Liver (tissue), 10 donors: ENCODE measurements around the gene SPRN. TPM values are rescaled to one million over a fixed set of nuclear protein-coding genes. Genes with fewer than 3 reads are reported as not detected.
A peak's percentile ranks its signal among the peaks of the same experiment; 100 is the strongest.

Experiments used
- DNase-seq: peaks from one replicate; pipeline ENCODE4 v3.0.0-alpha.2; 2017; ENCODE audit warnings: low spot score
- H3K27ac ChIP-seq, 2 donors: one replicate each; pipeline ENCODE4 v1.7.0; 2013; ENCODE audit warnings: inconsistent platforms in 2 of 2, low read length in 2 of 2, control low read depth in 1 of 2, low read depth in 1 of 2, mild to moderate bottlenecking in 1 of 2
- H3K27me3 ChIP-seq, 4 donors: one replicate each; pipeline versions ENCODE4 v1.6.1 to v1.7.0; 2013; ENCODE audit warnings: low read length in 3 of 4, inconsistent platforms in 1 of 4, mild to moderate bottlenecking in 1 of 4, moderate library complexity in 1 of 4; ENCODE audit not compliant: control insufficient read depth in 4 of 4, insufficient read depth in 4 of 4
- H3K36me3 ChIP-seq, 4 donors: one replicate each; pipeline versions ENCODE4 v1.6.1 to v1.7.0; 2013; ENCODE audit warnings: low read length in 3 of 4, mild to moderate bottlenecking in 3 of 4, low read depth in 1 of 4, moderate library complexity in 1 of 4; ENCODE audit not compliant: control insufficient read depth in 4 of 4, insufficient read depth in 3 of 4
- H3K4me1 ChIP-seq, 4 donors: one replicate each; pipeline versions ENCODE4 v1.6.1 to v1.7.0; 2013; ENCODE audit warnings: low read length in 3 of 4, mild to moderate bottlenecking in 3 of 4, moderate library complexity in 1 of 4; ENCODE audit not compliant: control insufficient read depth in 4 of 4, insufficient read depth in 4 of 4
- H3K4me3 ChIP-seq, 3 donors: one replicate each; pipeline versions ENCODE4 v1.6.1 to v1.7.0; 2013; ENCODE audit warnings: low read length in 3 of 3, control low read depth in 1 of 3, low read depth in 1 of 3, mild to moderate bottlenecking in 1 of 3
- H3K9ac ChIP-seq, 2 donors: one replicate each; pipeline ENCODE4 v1.7.0; 2013; ENCODE audit warnings: low read length in 2 of 2, mild to moderate bottlenecking in 2 of 2, moderate library complexity in 2 of 2, control low read depth in 1 of 2, low read depth in 1 of 2
- H3K9me3 ChIP-seq, 4 donors: one replicate each; pipeline versions ENCODE4 v1.6.1 to v1.7.0; 2013; ENCODE audit warnings: low read length in 3 of 4; ENCODE audit not compliant: control insufficient read depth in 4 of 4
- ATF3 ChIP-seq: IDR thresholded peaks from 2 replicates; pipeline ENCODE4 v1.6.1; 2016; ENCODE audit warnings: antibody characterized with exemption
- CTCF ChIP-seq: fragments of 150-350 bp; IDR thresholded peaks from 2 replicates; pipeline ENCODE4 v1.5.1; 2017; ENCODE audit warnings: improper control_type of control experiment, low read depth, low read length; ENCODE audit not compliant: missing input control
- EGR1 ChIP-seq, 2 donors: IDR thresholded peaks; 2 replicates each; pipeline ENCODE4 v1.6.1; 2016 to 2018; ENCODE audit warnings: antibody characterized with exemption in 2 of 2, low read depth in 2 of 2
- GABPA ChIP-seq, 2 donors: IDR thresholded peaks in 1 of 2; conservative IDR thresholded peaks in 1 of 2; 2 replicates each; pipeline ENCODE4 v1.6.1; 2016; ENCODE audit warnings: antibody characterized with exemption in 2 of 2, mild to moderate bottlenecking in 1 of 2, moderate library complexity in 1 of 2
- HNF4A ChIP-seq, 2 donors: conservative IDR thresholded peaks; 2 replicates each; pipeline ENCODE4 v1.6.1; 2016; ENCODE audit warnings: antibody characterized with exemption in 2 of 2, mild to moderate bottlenecking in 2 of 2
- MAX ChIP-seq: IDR thresholded peaks from 2 replicates; pipeline ENCODE4 v1.6.1; 2016; ENCODE audit warnings: antibody characterized with exemption
- NR2F2 ChIP-seq: IDR thresholded peaks from 2 replicates; pipeline ENCODE4 v1.6.1; 2016; ENCODE audit warnings: antibody characterized with exemption
- RAD21 ChIP-seq, 2 donors: IDR thresholded peaks; 2 replicates each; pipeline ENCODE4 v1.6.1; 2016; ENCODE audit warnings: antibody characterized with exemption in 2 of 2, mild to moderate bottlenecking in 2 of 2
- RXRA ChIP-seq, 2 donors: IDR thresholded peaks; 2 replicates each; pipeline ENCODE4 v1.6.1; 2017 to 2018; ENCODE audit warnings: antibody characterized with exemption in 2 of 2, mild to moderate bottlenecking in 1 of 2
- SP1 ChIP-seq: IDR thresholded peaks from 2 replicates; pipeline ENCODE4 v1.6.1; 2018; ENCODE audit warnings: antibody characterized with exemption, mild to moderate bottlenecking
- YY1 ChIP-seq: IDR thresholded peaks from 2 replicates; pipeline ENCODE4 v1.6.1; 2016; ENCODE audit warnings: antibody characterized with exemption, mild to moderate bottlenecking
- ZBTB33 ChIP-seq: IDR thresholded peaks from 2 replicates; pipeline ENCODE4 v1.6.1; 2016; ENCODE audit warnings: antibody characterized with exemption
- WGBS: extraction: QIAGEN DNeasy Blood & Tissue Kit; methylation state at CpG from one replicate; pipeline ENCODE4 v1.1.7; 2013; 5-methylcytosine and 5-hydroxymethylcytosine counted together
- polyA plus RNA-seq, 2 donors: library from polyadenylated mRNA; stranded (reverse) in 1 of 2; unstranded in 1 of 2; fragments of 200-250 nt in 1 of 2; fragments of >200 nt in 1 of 2; fragmentation: Nextera tagmentation in 1 of 2; extraction: Ambion mirVana in 1 of 2; gene quantifications; one replicate each; pipeline versions ENCODE4 v1.2.1 to v1.2.3, GENCODE V29; 2013 to 2015
- small RNA-seq: library from RNA; depleted of rRNA; stranded (forward); fragments of <200 nt; gene quantifications from one replicate; pipeline ENCODE3, GENCODE V24; 2014
- total RNA-seq, 2 donors: library from RNA; depleted of rRNA; stranded (reverse); fragments of >200 nt; gene quantifications; one replicate each; pipeline ENCODE4 v1.2.3, GENCODE V29; 2014
- donor health status: healthy.
- donor health status: healthy.
- donor health status: healthy.
- donor health status: healthy.
- donor health status: healthy.

The SPRN gene
- total and polyA plus RNA-seq, 4 donors: 1.3 to 36.4 TPM; not detected in 2

GRCh38 chr10:133372507-133372906 lies 51.9 kb downstream of the SPRN start:
- H3K4me3 ChIP-seq: peak overlapping the region; percentile 42 to 92 (median 70)
- H3K4me1 ChIP-seq: peaks cover 10 to 54% (median 34%) of the 10 kb centered on the region in 4 donors
- H3K36me3 ChIP-seq: peaks cover 15 to 25% (median 22%) of the 10 kb centered on the region in 4 donors
- H3K9ac ChIP-seq: peak overlapping the region in 1 of 2 donors; percentile 19
- DNase-seq: no peak
- no peaks in the 10 kb centered on the region for H3K27me3 ChIP-seq
- TF ChIP-seq GABPA (IDR thresholded peaks at IDR 0.05 in 1 of 2, conservative IDR thresholded peaks at IDR 0.05 in 1 of 2) (no peak), ZBTB33 (no peak), MAX (no peak), SP1 (no peak), CTCF (no peak), RXRA (IDR thresholded peaks at IDR 0.05) (no peak), ATF3 (no peak), EGR1 (IDR thresholded peaks at IDR 0.05; ENCODE audit: low read depth in 2 of 2) (no peak), RAD21 (IDR thresholded peaks at IDR 0.05) (no peak), YY1 (no peak), NR2F2 (no peak), HNF4A (conservative IDR thresholded peaks at IDR 0.05) (no peak)
- H3K27ac ChIP-seq: peak overlapping the region in 1 of 2 donors; percentile 6
- 22% methylated on average over 20 of the region's 20 CpGs for WGBS
- no peaks in the 10 kb centered on the region for H3K9me3 ChIP-seq

Small RNAs within 50 kb of the gene (small RNA-seq; reads per million reads assigned to genes)
- gene AL360181.4 (not detected), gene MIR3944 (0.11 reads per million)

Other genes starting within 250 kb of the SPRN start
- gene UTF1, start 194.4 kb downstream of the SPRN start, total RNA-seq: not detected
- gene UTF1, start 194.4 kb downstream of the SPRN start, polyA plus RNA-seq: not detected
- under 1 TPM; 0.05 to 0.25 TPM for gene VENTX, start 186.8 kb downstream of the SPRN start, total RNA-seq
- under 1 TPM; 0.06 to 0.13 TPM for gene VENTX, start 186.8 kb downstream of the SPRN start, polyA plus RNA-seq
- gene ADAM8, start 147.8 kb downstream of the SPRN start, total RNA-seq: 1 to 10 TPM; 5.4 to 6.9 TPM
- gene ADAM8, start 147.8 kb downstream of the SPRN start, polyA plus RNA-seq: 1 to 10 TPM; 1.3 to 2.0 TPM
- gene TUBGCP2, start 115.8 kb downstream of the SPRN start, total RNA-seq: 10 to 100 TPM; 29.6 to 32.4 TPM
- gene TUBGCP2, start 115.8 kb downstream of the SPRN start, polyA plus RNA-seq: 10 to 100 TPM; 18.8 to 25.6 TPM
- gene ZNF511, start 115.7 kb downstream of the SPRN start, total RNA-seq: 10 to 100 TPM; 13.7 to 31.3 TPM
- 10 to 100 TPM; 17.0 to 31.8 TPM for gene ZNF511, start 115.7 kb downstream of the SPRN start, polyA plus RNA-seq
- gene CALY, start 87.7 kb downstream of the SPRN start, total RNA-seq: not detected
- under 1 TPM in 1 of 2 donors, not detected in 1; 0.07 TPM for gene CALY, start 87.7 kb downstream of the SPRN start, polyA plus RNA-seq
- gene PRAP1, start 77.3 kb downstream of the SPRN start, total RNA-seq: 100 to 1,000 TPM in 1 of 2 donors, 10 to 100 TPM in 1; 60.8 to 174 TPM
- 100 to 1,000 TPM; 315 to 426 TPM for gene PRAP1, start 77.3 kb downstream of the SPRN start, polyA plus RNA-seq
- gene FUOM, start 66.6 kb downstream of the SPRN start, total RNA-seq: 10 to 100 TPM; 24.3 to 67.6 TPM
- 100 to 1,000 TPM; 124 to 194 TPM for gene FUOM, start 66.6 kb downstream of the SPRN start, polyA plus RNA-seq
- 100 to 1,000 TPM in 1 of 2 donors, 10 to 100 TPM in 1; 41.5 to 214 TPM for gene ECHS1, start 51.3 kb downstream of the SPRN start, total RNA-seq
- gene ECHS1, start 51.3 kb downstream of the SPRN start, polyA plus RNA-seq: 100 to 1,000 TPM; 493 to 849 TPM
- gene PAOX, start 45.4 kb downstream of the SPRN start, total RNA-seq: 10 to 100 TPM in 1 of 2 donors, 1 to 10 TPM in 1; 4.8 to 17.5 TPM
- gene PAOX, start 45.4 kb downstream of the SPRN start, polyA plus RNA-seq: 10 to 100 TPM in 1 of 2 donors, 1 to 10 TPM in 1; 9.1 to 17.8 TPM
- 10 to 100 TPM; 19.4 to 43.1 TPM for gene MTG1, start 30.5 kb downstream of the SPRN start, total RNA-seq
- gene MTG1, start 30.5 kb downstream of the SPRN start, polyA plus RNA-seq: 10 to 100 TPM; 33.2 to 70.6 TPM
- gene SCART1, start 29.3 kb upstream of the SPRN start, total RNA-seq: 1 to 10 TPM; 1.0 to 1.1 TPM
- under 1 TPM; 0.32 to 0.35 TPM for gene SCART1, start 29.3 kb upstream of the SPRN start, polyA plus RNA-seq
- gene CYP2E1, start 102.7 kb upstream of the SPRN start, total RNA-seq: 1,000 to 10,000 TPM in 1 of 2 donors, under 1 TPM in 1; 0.93 to 2,431 TPM
- 1,000 to 10,000 TPM; 3,994 to 5,149 TPM for gene CYP2E1, start 102.7 kb upstream of the SPRN start, polyA plus RNA-seq
- under 1 TPM in 1 of 2 donors, not detected in 1; 0.33 TPM for gene SYCE1, start 141.0 kb upstream of the SPRN start, total RNA-seq
- 1 to 10 TPM; 2.1 to 5.4 TPM for gene SYCE1, start 141.0 kb upstream of the SPRN start, polyA plus RNA-seq
- gene FRG2B, start 202.2 kb upstream of the SPRN start, total RNA-seq: not detected
- not detected for gene FRG2B, start 202.2 kb upstream of the SPRN start, polyA plus RNA-seq